HG02938 (cell line): ENCODE data around the gene TEK.

ENCODE experiments used
- ATAC-seq: cut with Tn5 transposase; IDR thresholded peaks from one replicate; pipeline ENCODE4 v1.9.1; 2021; ENCODE audit warnings: mild to moderate bottlenecking, moderate library complexity; ENCODE audit not compliant: unreplicated experiment

Gene TEK

GRCh38 chr9:27176971-27177370, 67.9 kb downstream of the TEK start:
- no peak for ATAC-seq

- ATAC-seq = no peak
Measured at GRCh38 chr9:27179245-27179865, 70.3 kb downstream of the TEK start.

GRCh38 chr9:27181381-27181780, 72.4 kb downstream of the TEK start:
- ATAC-seq = no peak

- no peak for ATAC-seq
Measured at GRCh38 chr9:27182421-27182820, 73.4 kb downstream of the TEK start.

- ATAC-seq = no peak
Measured at GRCh38 chr9:27183131-27183530, 74.1 kb downstream of the TEK start.

- ATAC-seq = no peak
Measured at GRCh38 chr9:27183701-27184100, 74.7 kb downstream of the TEK start.

- no peak for ATAC-seq
Measured at GRCh38 chr9:27184556-27185351, 75.7 kb downstream of the TEK start.

GRCh38 chr9:27188426-27188825, 79.4 kb downstream of the TEK start:
- ATAC-seq = no peak

GRCh38 chr9:27189426-27189825, 80.4 kb downstream of the TEK start:
- ATAC-seq = no peak

- no peak for ATAC-seq
Measured at GRCh38 chr9:27192291-27192960, 83.4 kb downstream of the TEK start.

- no peak for ATAC-seq
Measured at GRCh38 chr9:27193886-27194285, 84.9 kb downstream of the TEK start.

- no peak for ATAC-seq
Measured at GRCh38 chr9:27194401-27195091, 85.5 kb downstream of the TEK start.

- ATAC-seq = no peak
Measured at GRCh38 chr9:27195191-27195590, 86.2 kb downstream of the TEK start.

- no peak for ATAC-seq
Measured at GRCh38 chr9:27196383-27196782, 87.4 kb downstream of the TEK start.

- no peak for ATAC-seq
Measured at GRCh38 chr9:27198190-27198589, 89.2 kb downstream of the TEK start.

- no peak for ATAC-seq
Measured at GRCh38 chr9:27202056-27202455, 93.0 kb downstream of the TEK start.

GRCh38 chr9:27203783-27204182, 94.8 kb downstream of the TEK start:
- ATAC-seq = no peak

GRCh38 chr9:27204578-27204977, 95.6 kb downstream of the TEK start:
- no peak for ATAC-seq

GRCh38 chr9:27205198-27205597, 96.2 kb downstream of the TEK start:
- ATAC-seq = no peak

GRCh38 chr9:27206041-27206440, 97.0 kb downstream of the TEK start:
- no peak for ATAC-seq

GRCh38 chr9:27209034-27209433, 100.0 kb downstream of the TEK start:
- no peak for ATAC-seq
